Mesenchymal stem cell (in vitro differentiated cells and primary cell): ENCODE results near the gene MGLL.

Experiments used
- DNase-seq: peaks from one replicate; pipeline ENCODE4 v3.0.0-alpha.2; 2013
- H2AFZ ChIP-seq: one replicate; pipeline ENCODE4 v1.6.1; 2013; ENCODE audit warnings: low read depth, mild to moderate bottlenecking, control low read depth, inconsistent platforms, low read length, moderate library complexity
- H2AK5ac ChIP-seq: 2 replicates; pipeline ENCODE4 v1.6.1; 2013; ENCODE audit warnings: low read length, moderate library complexity, mild to moderate bottlenecking, inconsistent platforms; ENCODE audit not compliant: severe bottlenecking
- H2BK120ac ChIP-seq: one replicate; pipeline ENCODE4 v1.6.1; 2013; ENCODE audit warnings: low read depth, mild to moderate bottlenecking, inconsistent platforms, low read length, moderate library complexity
- H2BK12ac ChIP-seq, 2 experiments: one replicate each; pipeline ENCODE4 v1.6.1; 2013; ENCODE audit warnings: inconsistent platforms in 2 of 2, low read length in 2 of 2, mild to moderate bottlenecking in 2 of 2, moderate library complexity in 2 of 2, control low read depth in 1 of 2
- H2BK15ac ChIP-seq: one replicate; pipeline ENCODE4 v1.6.1; 2013; ENCODE audit warnings: mild to moderate bottlenecking, low read depth, inconsistent platforms; ENCODE audit not compliant: poor library complexity, severe bottlenecking
- H2BK5ac ChIP-seq: 2 replicates; pipeline ENCODE4 v1.6.1; 2013; ENCODE audit warnings: low read depth, mild to moderate bottlenecking, low read length, control low read depth, inconsistent platforms; ENCODE audit not compliant: poor library complexity, severe bottlenecking
- H3K14ac ChIP-seq, 2 experiments: one replicate each; pipeline ENCODE4 v1.6.1; 2013; ENCODE audit warnings: inconsistent platforms in 2 of 2, low read length in 2 of 2, control low read depth in 1 of 2, mild to moderate bottlenecking in 1 of 2, moderate library complexity in 1 of 2
- H3K18ac ChIP-seq, 2 experiments: one replicate each; pipeline ENCODE4 v1.6.1; 2013; ENCODE audit warnings: inconsistent platforms in 2 of 2, low read length in 2 of 2, control low read depth in 1 of 2, low read depth in 1 of 2, mild to moderate bottlenecking in 1 of 2
- H3K23ac ChIP-seq, 2 experiments: one replicate each; pipeline ENCODE4 v1.6.1; 2013; ENCODE audit warnings: inconsistent platforms in 2 of 2, low read length in 2 of 2, mild to moderate bottlenecking in 2 of 2, moderate library complexity in 2 of 2, control low read depth in 1 of 2
- H3K27ac ChIP-seq: 2 replicates; pipeline ENCODE4 v1.5.1; 2013; ENCODE audit warnings: mild to moderate bottlenecking, moderate library complexity, low read length, control low read depth, inconsistent platforms; ENCODE audit not compliant: poor library complexity, severe bottlenecking
- H3K27me3 ChIP-seq, 2 experiments: 2 replicates each; pipeline versions ENCODE4 v1.6.1 to v1.7.0; 2013; ENCODE audit warnings: low read length in 2 of 2, mild to moderate bottlenecking in 2 of 2, moderate library complexity in 2 of 2, control low read depth in 1 of 2, inconsistent platforms in 1 of 2; ENCODE audit not compliant: control insufficient read depth in 1 of 2, insufficient read depth in 1 of 2
- H3K36me3 ChIP-seq, 2 experiments: 2 replicates each; pipeline versions ENCODE4 v1.6.1 to v1.7.0; 2013; ENCODE audit warnings: low read length in 2 of 2, control low read depth in 1 of 2, inconsistent platforms in 1 of 2, low read depth in 1 of 2, mild to moderate bottlenecking in 1 of 2; ENCODE audit not compliant: insufficient read depth in 2 of 2, control insufficient read depth in 1 of 2
- H3K4ac ChIP-seq, 2 experiments: one replicate each; pipeline ENCODE4 v1.6.1; 2013; ENCODE audit warnings: inconsistent platforms in 2 of 2, low read length in 2 of 2, mild to moderate bottlenecking in 2 of 2, moderate library complexity in 2 of 2, control low read depth in 1 of 2, low read depth in 1 of 2
- H3K4me1 ChIP-seq: 2 replicates; pipeline ENCODE4 v1.6.1; 2013; ENCODE audit warnings: low read depth, low read length, control low read depth; ENCODE audit not compliant: control insufficient read depth, insufficient read depth
- H3K4me2 ChIP-seq: 2 replicates; pipeline ENCODE4 v1.6.1; 2013; ENCODE audit warnings: low read length, mild to moderate bottlenecking, inconsistent platforms; ENCODE audit not compliant: poor library complexity, severe bottlenecking
- H3K4me3 ChIP-seq, 2 experiments: 2 replicates each; pipeline versions ENCODE4 v1.5.1 to v1.7.0; 2013; ENCODE audit warnings: low read length in 2 of 2, mild to moderate bottlenecking in 2 of 2, control low read depth in 1 of 2, low read depth in 1 of 2; ENCODE audit not compliant: insufficient read depth in 1 of 2
- H3K79me1 ChIP-seq: replicated peaks from 2 replicates; pipeline ENCODE4 v1.6.1; 2013; ENCODE audit warnings: mild to moderate bottlenecking, control low read depth, low read length, inconsistent platforms; ENCODE audit not compliant: poor library complexity, severe bottlenecking
- H3K9ac ChIP-seq: 2 replicates; pipeline ENCODE4 v1.7.0; 2013; ENCODE audit warnings: mild to moderate bottlenecking, low read length, moderate library complexity
- H3K9me3 ChIP-seq: 2 replicates; pipeline ENCODE4 v1.7.0; 2013; ENCODE audit warnings: mild to moderate bottlenecking, low read length; ENCODE audit not compliant: control insufficient read depth
- H4K8ac ChIP-seq: one replicate; pipeline ENCODE4 v1.6.1; 2013; ENCODE audit warnings: inconsistent platforms, mild to moderate bottlenecking, low read length, moderate library complexity
- H4K91ac ChIP-seq: one replicate; pipeline ENCODE4 v1.6.1; 2013; ENCODE audit warnings: mild to moderate bottlenecking, low read length, inconsistent platforms
- WGBS: methylation state at CpG from one replicate; pipeline ENCODE4 v1.1.7; 2013; ENCODE audit warnings: mixed read lengths; 5-methylcytosine and 5-hydroxymethylcytosine counted together

MGLL gene

DNA sequence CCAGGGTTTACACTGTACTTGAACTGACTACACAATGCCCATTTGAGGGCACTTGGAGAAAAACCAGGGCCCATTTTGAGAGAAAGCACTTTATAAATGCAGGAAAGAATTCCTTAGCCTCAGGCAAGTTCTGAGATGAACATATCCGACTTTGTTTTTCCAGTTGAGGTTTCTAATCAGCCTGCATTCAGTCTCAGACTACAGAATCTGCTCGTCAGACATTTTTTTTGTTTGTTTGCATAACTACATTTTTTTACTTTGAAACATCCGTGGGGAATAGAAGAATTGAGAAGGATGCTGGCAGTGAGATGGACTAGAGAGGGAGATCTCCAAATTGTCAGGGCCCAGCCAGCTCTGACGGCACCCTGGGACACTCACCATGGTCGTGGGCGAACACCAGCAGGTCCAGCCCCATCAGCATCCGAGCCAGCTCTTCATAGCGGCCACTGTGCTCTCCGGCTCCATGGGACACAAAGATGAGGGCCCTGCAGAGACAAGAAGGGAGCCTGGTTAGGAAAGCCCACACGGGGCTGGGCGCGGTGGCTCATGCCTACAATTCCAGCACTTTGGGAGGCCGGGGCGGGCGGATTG is 40.8 kb downstream of the MGLL start:
- Histone ChIP-seq H3K4me3 (peak overlapping the region in 1 of 2 experiments; percentile 13), H2AK5ac (peak overlapping the region; percentile 49), H3K4ac (peak overlapping the region in 1 of 2 experiments; percentile 29), H3K4me1 (peaks cover 34% of the 10 kb centered on the region), H3K36me3 (peaks cover 31 to 37% of the 10 kb centered on the region in 2 experiments), H3K79me1 (peaks cover 37% of the 10 kb centered on the region), H3K9me3 (peaks cover 11% of the 10 kb centered on the region), H4K91ac (no peak overlapping the region), H3K9ac (peak overlapping the region; percentile 37), H3K27me3 (no peaks in the 10 kb centered on the region), H3K23ac (no peak overlapping the region), H2BK15ac (no peak overlapping the region), H2AFZ (no peak overlapping the region), H3K27ac (peak overlapping the region; percentile 71), H3K14ac (peak overlapping the region in 1 of 2 experiments; percentile 11), H4K8ac (peak overlapping the region; percentile 87), H2BK12ac (peak overlapping the region in 1 of 2 experiments; percentile 78), H2BK5ac (no peak overlapping the region), H3K18ac (peak overlapping the region in 1 of 2 experiments; percentile 75), H2BK120ac (peak overlapping the region; percentile 6), H3K4me2 (no peak overlapping the region)
- 77% methylated on average over 14 of the region's 15 CpGs for WGBS
- DNase-seq, result peak; percentile 82

DNA sequence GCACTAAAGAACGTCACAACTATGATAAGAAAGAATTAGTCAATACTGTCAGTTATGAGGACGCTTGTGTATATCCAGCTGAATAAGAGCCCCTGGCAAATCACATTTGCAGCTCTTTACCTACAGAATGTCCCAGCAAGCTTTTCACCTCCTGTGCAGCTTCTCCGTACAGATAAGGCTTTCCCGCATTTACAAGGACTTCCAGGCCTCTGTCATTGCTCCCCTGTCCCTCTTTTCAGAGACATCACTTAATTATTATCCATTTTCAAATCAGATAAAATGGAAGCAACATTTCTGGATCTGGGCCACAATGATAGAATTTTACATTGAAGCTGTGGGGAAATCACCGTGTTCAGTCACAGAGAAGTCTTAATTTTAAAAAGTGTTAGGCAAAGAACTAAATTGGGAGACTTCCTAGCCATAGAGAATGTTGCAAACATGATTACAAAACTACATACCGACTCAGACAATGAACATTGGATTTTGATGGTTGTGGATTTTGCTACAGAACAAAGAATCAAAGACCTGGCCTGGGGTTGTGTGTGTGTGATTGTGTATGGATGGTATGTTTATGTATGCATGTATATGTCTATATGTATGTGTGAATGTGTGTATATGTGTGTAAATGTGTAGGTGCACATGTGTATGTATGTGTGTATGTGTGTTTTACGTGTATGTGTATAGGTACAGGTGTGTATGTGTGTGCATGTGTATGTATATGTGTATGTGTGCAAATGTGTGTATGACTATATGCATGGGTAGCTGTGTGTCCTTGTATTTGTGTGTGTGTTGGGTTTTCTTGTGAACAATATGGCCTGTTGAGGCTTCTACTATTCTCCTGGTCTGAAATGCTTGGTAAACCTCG is 41.5 kb downstream of the MGLL start:
- Histone ChIP-seq H2BK15ac (no peak overlapping the region), H3K79me1 (peaks cover 34% of the 10 kb centered on the region), H2AFZ (no peak overlapping the region), H3K4me2 (no peak overlapping the region), H3K27ac (peak overlapping the region; percentile 71), H2AK5ac (no peak overlapping the region), H2BK120ac (no peak overlapping the region), H2BK5ac (no peak overlapping the region), H4K91ac (no peak overlapping the region), H3K4me3 (peak overlapping the region in 1 of 2 experiments; percentile 13), H3K4me1 (peaks cover 33% of the 10 kb centered on the region), H3K23ac (no peak overlapping the region), H3K4ac (no peak overlapping the region), H3K18ac (peak overlapping the region in 1 of 2 experiments; percentile 37), H3K36me3 (peaks cover 31 to 33% of the 10 kb centered on the region in 2 experiments), H3K9ac (peak overlapping the region; percentile 37), H2BK12ac (no peak overlapping the region), H3K27me3 (no peaks in the 10 kb centered on the region), H3K14ac (peak overlapping the region in 1 of 2 experiments; percentile 69), H4K8ac (no peak overlapping the region), H3K9me3 (peaks cover 11% of the 10 kb centered on the region)
- DNase-seq, result no peak
- 91% methylated on average over 8 of the region's 8 CpGs for WGBS

DNA sequence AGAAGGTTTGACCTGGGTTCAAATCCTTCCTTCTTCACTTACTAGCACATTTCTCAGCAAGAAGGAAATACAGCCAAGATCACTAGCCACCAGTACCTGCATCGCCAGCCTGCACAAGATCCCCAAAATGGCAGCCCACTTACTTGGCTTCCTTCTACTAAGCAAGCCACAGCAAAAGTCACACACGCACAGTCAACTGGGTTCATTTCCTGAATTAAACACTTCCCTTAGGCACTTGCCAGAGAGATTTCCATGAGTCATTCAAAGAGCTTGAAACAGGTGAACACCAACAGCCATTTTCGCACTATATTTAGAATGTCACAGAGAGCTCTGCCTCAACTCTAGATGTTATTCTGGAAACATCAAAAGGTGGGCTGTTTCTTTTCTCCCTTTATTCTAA is 42.6 kb downstream of the MGLL start:
- Histone ChIP-seq H3K4me3 (no peak overlapping the region), H3K18ac (no peak overlapping the region)

More for the DNA sequence above, 42.6 kb downstream of the MGLL start:
- Histone ChIP-seq H3K14ac (no peak overlapping the region), H2BK5ac (no peak overlapping the region), H3K4ac (no peak overlapping the region), H3K4me2 (no peak overlapping the region), H2BK120ac (no peak overlapping the region), H3K9me3 (peaks cover 11% of the 10 kb centered on the region), H2AK5ac (no peak overlapping the region), H3K79me1 (peaks cover 27% of the 10 kb centered on the region), H3K27ac (peak overlapping the region; percentile 1), H2AFZ (no peak overlapping the region), H3K36me3 (peaks cover 23 to 31% of the 10 kb centered on the region in 2 experiments), H4K8ac (no peak overlapping the region), H3K4me1 (peaks cover 27% of the 10 kb centered on the region), H3K23ac (no peak overlapping the region), H3K27me3 (no peaks in the 10 kb centered on the region), H3K9ac (no peak overlapping the region), H2BK15ac (no peak overlapping the region), H2BK12ac (peak overlapping the region in 1 of 2 experiments; percentile 33), H4K91ac (no peak overlapping the region)
- DNase-seq, result peak; percentile 50
- 69% methylated on average over 2 of the region's 3 CpGs for WGBS
